Right cardiac atrium (tissue), 5 donors: ENCODE data around the gene TBC1D22A. TPM values are rescaled to one million over a fixed set of nuclear protein-coding genes. Genes with fewer than 3 reads are reported as not detected.

Source experiments
- ATAC-seq, 2 donors: fragments of 200-7000 bp; cut with Tn5 transposase; one replicate each; pipeline versions ENCODE4 v1.8.0 to v1.9.1; 2020; ENCODE audit warnings: moderate library complexity in 2 of 2, mild to moderate bottlenecking in 1 of 2
- DNase-seq, 3 donors: peaks; one replicate each; pipeline ENCODE4 v3.0.0-alpha.2; 2020
- H3K27ac ChIP-seq: one replicate; pipeline ENCODE4 v1.5.1; 2013; ENCODE audit warnings: mild to moderate bottlenecking, low read length, control low read depth, moderate library complexity
- H3K27me3 ChIP-seq: one replicate; pipeline ENCODE4 v1.6.1; 2013; ENCODE audit not compliant: control insufficient read depth, insufficient read depth
- H3K4me1 ChIP-seq: one replicate; pipeline ENCODE4 v1.6.1; 2013; ENCODE audit warnings: low read length; ENCODE audit not compliant: control insufficient read depth, insufficient read depth
- H3K4me3 ChIP-seq: one replicate; pipeline ENCODE4 v1.5.1; 2013; ENCODE audit warnings: low read length, control low read depth
- H3K9me3 ChIP-seq: one replicate; pipeline ENCODE4 v1.6.1; 2013; ENCODE audit warnings: low read length; ENCODE audit not compliant: control insufficient read depth
- WGBS: extraction: QIAGEN DNeasy Blood & Tissue Kit; methylation state at CpG from one replicate; pipeline ENCODE4 v1.1.7; 2013; 5-methylcytosine and 5-hydroxymethylcytosine counted together
- intact Hi-C, 4 donors: fragments of 100-400 bp; cut with DNase I; formaldehyde crosslinking; loops; one replicate each; pipeline versions ENCODE4 v1.11.0 to v1.14.0; 2022 to 2023
- polyA plus RNA-seq: library from polyadenylated mRNA; stranded (reverse); fragments of 200-250 nt; gene quantifications from one replicate; pipeline ENCODE4 v1.2.3, GENCODE V29; 2013
- total RNA-seq, 4 donors: library from RNA; stranded (reverse); fragmentation: NEBNext Ultra II Directional; extraction: Animal tissue kit (Norgen Biotek cat#: 25700); gene quantifications; one replicate each; pipeline ENCODE4 v1.2.1, GENCODE V29; 2021
- donor health status: healthy with polysubstance abuse.
- donor health status: DM: no; HTN: yes; CAD: no.
- donor health status: DM: no; HTN: no; CAD: no.
- donor health status: DM: no; HTN: yes; CAD: no; lungs with severe emphysema.
- donor health status: DM: yes; HTN: yes; CAD: no.

Gene TBC1D22A
- total and polyA plus RNA-seq, 5 donors: 12.0 to 17.3 (median 15.7) TPM

DNA sequence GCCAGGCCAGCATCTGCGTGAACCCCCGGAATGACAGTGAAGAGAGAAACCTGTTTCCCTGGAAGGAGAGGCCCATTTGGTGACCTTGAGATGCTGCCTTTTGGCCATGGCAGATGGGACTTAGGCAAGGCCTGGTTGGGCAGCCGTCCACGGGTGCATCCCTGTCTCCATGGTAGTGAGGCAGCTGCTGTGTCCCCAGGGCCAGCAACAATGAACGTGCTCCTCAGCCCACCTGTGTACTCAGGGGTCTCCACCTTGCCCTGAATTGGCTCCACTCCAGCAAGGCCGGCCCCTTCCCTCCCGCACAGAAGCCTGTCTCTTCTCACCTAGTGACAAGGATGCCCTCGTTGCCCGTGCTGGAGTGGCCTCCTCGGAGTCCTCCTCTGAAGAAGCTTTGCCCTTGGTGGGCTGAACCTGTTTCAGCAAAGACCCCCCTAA is 441.1 kb downstream of the TBC1D22A start:
- Histone ChIP-seq H3K4me1 (no peaks in the 10 kb centered on the region), H3K4me3 (no peak overlapping the region), H3K9me3 (no peaks in the 10 kb centered on the region), H3K27me3 (no peaks in the 10 kb centered on the region), H3K27ac (no peak overlapping the region)
- DNase-seq: peak in 1 of 3 donors; percentile 52
- WGBS: 72% methylated on average over 10 of the region's 10 CpGs
- ATAC-seq: no peak
- intact Hi-C loops: no loop called here

GRCh38 chr22:47204002-47204979 is 441.8 kb downstream of the TBC1D22A start:
- no peaks in the 10 kb centered on the region for H3K9me3 ChIP-seq
- no peak overlapping the region for H3K27ac ChIP-seq
- WGBS: 68% methylated on average over 28 of the region's 28 CpGs
- no peaks in the 10 kb centered on the region for H3K27me3 ChIP-seq
- intact Hi-C loops: no loop called here
- H3K4me3 ChIP-seq: no peak overlapping the region
- DNase-seq (peak in 2 of 3 donors; percentile 58 to 73), ATAC-seq (no peak)
- H3K4me1 ChIP-seq: no peaks in the 10 kb centered on the region

GRCh38 chr22:47205081-47205491 is 442.6 kb downstream of the TBC1D22A start:
- DNase-seq (peak in 1 of 3 donors; percentile 35), ATAC-seq (no peak)
- WGBS: 87% methylated on average over 13 of the region's 13 CpGs
- Histone ChIP-seq H3K9me3 (no peaks in the 10 kb centered on the region), H3K4me3 (no peak overlapping the region), H3K4me1 (no peaks in the 10 kb centered on the region), H3K27me3 (no peaks in the 10 kb centered on the region), H3K27ac (no peak overlapping the region)
- intact Hi-C loops: no loop called here

DNA sequence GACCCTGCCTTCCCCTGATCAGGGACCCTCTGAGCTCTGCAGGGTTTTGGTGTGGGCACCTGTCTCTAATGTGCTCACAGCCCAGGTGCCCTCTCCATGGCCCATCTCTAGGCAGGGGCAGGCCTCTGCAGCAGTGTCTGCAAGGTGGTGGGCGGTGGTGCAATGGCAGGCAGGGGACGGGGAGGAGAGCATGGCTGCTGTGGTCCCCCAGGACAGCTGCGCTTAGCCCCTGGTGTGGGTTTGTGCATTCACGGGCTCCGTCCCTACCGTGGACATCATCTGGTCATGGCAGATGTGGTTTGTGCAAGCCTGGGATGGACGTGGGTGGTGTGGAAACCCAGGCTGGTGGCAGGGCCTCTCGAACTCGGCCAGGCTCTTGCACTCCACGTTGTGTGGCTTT is 443.1 kb downstream of the TBC1D22A start:
- intact Hi-C loops: no loop called here
- no peak for DNase-seq
- no peaks in the 10 kb centered on the region for H3K9me3 ChIP-seq
- H3K27me3 ChIP-seq: no peaks in the 10 kb centered on the region
- 87% methylated on average over 10 of the region's 10 CpGs for WGBS
- ATAC-seq: no peak
- no peak overlapping the region for H3K4me3 ChIP-seq
- H3K4me1 ChIP-seq: no peaks in the 10 kb centered on the region
- H3K27ac ChIP-seq: no peak overlapping the region

DNA sequence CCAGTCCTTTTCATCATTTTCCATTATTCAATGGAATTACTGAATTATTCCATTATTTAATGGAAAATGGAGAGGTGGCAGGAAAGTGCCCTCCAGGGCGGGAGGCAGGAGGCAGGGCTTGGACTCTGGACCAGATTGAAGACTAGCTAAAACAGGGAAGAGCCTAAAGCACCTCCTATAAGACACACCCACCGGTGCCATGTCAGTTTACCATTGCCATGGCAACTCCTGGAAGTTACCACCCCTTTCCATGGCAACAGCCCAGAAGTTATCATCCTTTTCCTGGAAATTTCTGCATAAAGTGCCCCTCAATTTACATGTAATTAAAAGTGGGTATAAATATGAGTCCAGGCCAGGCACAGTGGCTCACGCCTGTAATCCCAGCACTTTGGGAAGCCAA is 443.7 kb downstream of the TBC1D22A start:
- Histone ChIP-seq H3K4me1 (no peaks in the 10 kb centered on the region), H3K27me3 (no peaks in the 10 kb centered on the region), H3K4me3 (no peak overlapping the region), H3K9me3 (no peaks in the 10 kb centered on the region), H3K27ac (no peak overlapping the region)
- WGBS: 94% methylated on average over 3 of the region's 3 CpGs
- DNase-seq: no peak
- no peak for ATAC-seq
- intact Hi-C loops: no loop called here

GRCh38 chr22:47206666-47207218 is 444.3 kb downstream of the TBC1D22A start:
- Histone ChIP-seq H3K27ac (no peak overlapping the region), H3K4me1 (no peaks in the 10 kb centered on the region), H3K4me3 (no peak overlapping the region), H3K9me3 (no peaks in the 10 kb centered on the region), H3K27me3 (no peaks in the 10 kb centered on the region)
- DNase-seq (no peak), ATAC-seq (no peak)
- intact Hi-C loops: no loop called here
- 85% methylated on average over 9 of the region's 9 CpGs for WGBS

- no peak for DNase-seq
- 93% methylated on average over 6 of the region's 6 CpGs for WGBS
- H3K4me3 ChIP-seq: no peak overlapping the region
- H3K4me1 ChIP-seq: no peaks in the 10 kb centered on the region
- intact Hi-C loops: no loop called here
- H3K27me3 ChIP-seq: no peaks in the 10 kb centered on the region
- no peak overlapping the region for H3K27ac ChIP-seq
- no peak for ATAC-seq
- H3K9me3 ChIP-seq: no peaks in the 10 kb centered on the region
Measured at GRCh38 chr22:47207387-47207786, 444.9 kb downstream of the TBC1D22A start.

- Histone ChIP-seq H3K9me3 (no peaks in the 10 kb centered on the region), H3K27me3 (no peaks in the 10 kb centered on the region), H3K4me1 (no peaks in the 10 kb centered on the region), H3K27ac (no peak overlapping the region), H3K4me3 (no peak overlapping the region)
- intact Hi-C loops: no loop called here
- DNase-seq (no peak), ATAC-seq (no peak)
- 86% methylated on average over 12 of the region's 12 CpGs for WGBS
Measured at GRCh38 chr22:47207846-47208554, 445.6 kb downstream of the TBC1D22A start.

DNA sequence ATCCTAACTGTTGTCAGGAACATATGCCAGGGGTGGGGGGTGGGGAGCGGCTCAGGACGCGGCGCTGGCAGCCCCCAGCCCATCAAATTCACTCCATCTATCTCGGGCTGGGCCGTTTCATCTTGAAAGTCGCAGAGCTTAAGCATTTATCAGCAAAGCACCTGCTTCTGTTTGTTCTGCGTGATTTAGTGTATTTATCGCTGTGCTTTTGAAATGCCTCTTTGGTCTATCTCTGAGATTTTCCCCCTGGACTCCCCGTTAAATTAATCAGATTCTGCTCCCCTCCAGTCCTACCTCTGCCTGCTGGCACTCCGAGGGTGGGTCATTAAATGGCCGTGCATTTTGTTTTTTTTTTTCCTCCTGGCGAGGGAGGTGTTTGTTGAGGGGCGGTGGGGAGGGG is 446.2 kb downstream of the TBC1D22A start:
- Histone ChIP-seq H3K27ac (no peak overlapping the region), H3K27me3 (no peaks in the 10 kb centered on the region), H3K4me1 (no peaks in the 10 kb centered on the region), H3K9me3 (no peaks in the 10 kb centered on the region), H3K4me3 (no peak overlapping the region)
- intact Hi-C loops: no loop called here
- 60% methylated on average over 14 of the region's 14 CpGs for WGBS
- DNase-seq (no peak), ATAC-seq (no peak)

DNA sequence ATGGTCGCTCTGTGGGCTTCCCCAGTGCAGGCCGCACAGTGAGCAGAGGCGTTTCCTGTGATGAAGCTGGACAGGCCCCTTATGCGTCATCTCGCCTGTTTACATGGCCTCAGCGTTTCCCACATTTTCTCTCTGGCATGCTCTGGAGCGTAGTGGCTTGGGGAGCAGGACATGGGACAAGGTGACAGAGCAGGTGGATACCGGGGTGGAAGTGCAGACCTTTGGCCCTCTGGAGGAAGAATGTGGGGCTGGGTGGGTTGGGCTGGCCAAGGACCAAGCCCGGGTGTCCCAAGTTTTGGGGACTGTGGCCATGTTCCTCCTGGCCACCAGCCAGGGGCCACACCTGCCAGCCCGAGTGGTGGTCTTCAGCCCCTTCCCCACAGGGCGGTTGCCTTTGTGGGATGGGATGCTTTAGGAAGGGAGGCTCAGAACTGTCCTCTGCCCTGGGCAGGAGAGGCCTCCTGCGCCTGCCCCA is 446.6 kb downstream of the TBC1D22A start:
- no peak overlapping the region for H3K27ac ChIP-seq
- no peaks in the 10 kb centered on the region for H3K27me3 ChIP-seq
- DNase-seq (no peak), ATAC-seq (peak; percentile 26 to 40)
- no peaks in the 10 kb centered on the region for H3K9me3 ChIP-seq
- WGBS: 62% methylated on average over 12 of the region's 12 CpGs
- intact Hi-C loops: no loop called here
- H3K4me1 ChIP-seq: no peaks in the 10 kb centered on the region
- no peak overlapping the region for H3K4me3 ChIP-seq

GRCh38 chr22:47209547-47210023 is 447.1 kb downstream of the TBC1D22A start:
- H3K9me3 ChIP-seq: no peaks in the 10 kb centered on the region
- H3K4me3 ChIP-seq: no peak overlapping the region
- intact Hi-C loops: no loop called here
- ATAC-seq (peak; percentile 23 to 33), DNase-seq (no peak)
- no peak overlapping the region for H3K27ac ChIP-seq
- WGBS: 89% methylated on average over 13 of the region's 13 CpGs
- no peaks in the 10 kb centered on the region for H3K4me1 ChIP-seq
- H3K27me3 ChIP-seq: no peaks in the 10 kb centered on the region
